GM12878 (cell line): Measurements from ENCODE around the gene ZNF385A. TPM values are rescaled to one million over a fixed set of nuclear protein-coding genes. Genes with fewer than 3 reads are reported as not detected.

Experiments
- CEBPB ChIP-seq, 2 experiments: fragments of 150-350 bp in 1 of 2; IDR thresholded peaks; 2 replicates each; pipeline ENCODE4 v1.6.1; 2012 to 2014; ENCODE audit warnings: low read depth in 2 of 2, low read length in 2 of 2, borderline replicate concordance in 1 of 2, inconsistent platforms in 1 of 2
- CREM ChIP-seq: IDR thresholded peaks from 2 replicates; pipeline ENCODE4 v1.6.1; 2014; ENCODE audit warnings: antibody characterized with exemption, low read depth
- EGR1 ChIP-seq, 2 experiments: IDR thresholded peaks; 1 replicate in 1 of 2; 2 replicates in 1 of 2; pipeline ENCODE4 v1.6.1; 2011 to 2012; ENCODE audit warnings: low read depth in 2 of 2, low read length in 2 of 2, borderline replicate concordance in 1 of 2, mild to moderate bottlenecking in 1 of 2, moderate library complexity in 1 of 2
- ETV6 ChIP-seq, 2 experiments: fragments of 450-650 bp in 1 of 2; IDR thresholded peaks in 1 of 2; conservative IDR thresholded peaks in 1 of 2; 2 replicates each; pipeline ENCODE4 v1.6.1; 2014; ENCODE audit warnings: antibody characterized with exemption in 1 of 2, borderline replicate concordance in 1 of 2, low read depth in 1 of 2, mild to moderate bottlenecking in 1 of 2, moderate library complexity in 1 of 2
- EZH2 ChIP-seq: IDR thresholded peaks from 2 replicates; pipeline ENCODE4 v1.6.1; 2012; ENCODE audit warnings: low read depth, mild to moderate bottlenecking, control low read depth, inconsistent platforms, low read length, borderline replicate concordance; ENCODE audit not compliant: control insufficient read depth
- GATAD2B ChIP-seq: fragments of 450-650 bp; conservative IDR thresholded peaks from 2 replicates; pipeline ENCODE4 v1.6.1; 2017; ENCODE audit warnings: low read depth, mild to moderate bottlenecking, moderate library complexity
- HDAC2 ChIP-seq: fragments of 200-600 bp; sonication (generic); IDR thresholded peaks from 2 replicates; pipeline ENCODE4 v1.6.1; 2017
- IKZF1 ChIP-seq: fragments of 450-650 bp; conservative IDR thresholded peaks from 2 replicates; pipeline ENCODE4 v1.6.1; 2017; ENCODE audit warnings: antibody characterized with exemption, mild to moderate bottlenecking
- IKZF2 ChIP-seq, 2 experiments: fragments of 450-650 bp; IDR thresholded peaks; 2 replicates each; pipeline ENCODE4 v1.6.1; 2017; ENCODE audit warnings: mild to moderate bottlenecking in 2 of 2, moderate library complexity in 2 of 2
- IRF4 ChIP-seq: IDR thresholded peaks from 2 replicates; pipeline ENCODE4 v1.6.1; 2011; ENCODE audit warnings: low read depth, low read length
- JUND ChIP-seq: IDR thresholded peaks from 2 replicates; pipeline ENCODE4 v1.6.1; 2012; ENCODE audit warnings: low read depth, mild to moderate bottlenecking, low read length, improper control_type of control experiment, moderate library complexity
- KAT2A ChIP-seq: conservative IDR thresholded peaks from 2 replicates; pipeline ENCODE4 v1.6.1; 2011; ENCODE audit warnings: low read depth, low read length; ENCODE audit not compliant: control insufficient read depth
- NBN ChIP-seq: fragments of 450-650 bp; IDR thresholded peaks from 2 replicates; pipeline ENCODE4 v1.6.1; 2016
- NR2C2 ChIP-seq: IDR thresholded peaks from 2 replicates; pipeline ENCODE4 v1.6.1; 2011; ENCODE audit warnings: borderline replicate concordance, low read depth; ENCODE audit not compliant: control insufficient read depth, insufficient read length
- PML ChIP-seq: IDR thresholded peaks from 2 replicates; pipeline ENCODE4 v1.6.1; 2012; ENCODE audit warnings: low read length, inconsistent platforms
- RAD21 ChIP-seq: IDR thresholded peaks from 2 replicates; pipeline ENCODE4 v1.6.1; 2011; ENCODE audit warnings: mild to moderate bottlenecking, low read depth, low read length, moderate library complexity; ENCODE audit not compliant: insufficient read depth
- RB1 ChIP-seq: fragments of 450-650 bp; formaldehyde crosslinking; IDR thresholded peaks from 2 replicates; pipeline ENCODE4 v1.6.1; 2017; ENCODE audit warnings: mild to moderate bottlenecking, borderline replicate concordance
- RBBP5 ChIP-seq: fragments of 200-600 bp; sonication (generic); conservative IDR thresholded peaks from 2 replicates; pipeline ENCODE4 v1.6.1; 2016
- RELA ChIP-seq: fragments of 450-650 bp; IDR thresholded peaks from 2 replicates; pipeline ENCODE4 v1.8.0; 2014; ENCODE audit warnings: borderline replicate concordance; ENCODE audit not compliant: partially characterized antibody
- RFX5 ChIP-seq: IDR thresholded peaks from 2 replicates; pipeline ENCODE4 v1.6.1; 2011; ENCODE audit warnings: low read depth, low read length, improper control_type of control experiment
- RUNX3 ChIP-seq: IDR thresholded peaks from 2 replicates; pipeline ENCODE4 v1.6.1; 2012; ENCODE audit warnings: low read length, inconsistent platforms
- SMARCA5 ChIP-seq: fragments of 450-650 bp; IDR thresholded peaks from 2 replicates; pipeline ENCODE4 v1.6.1; 2017; ENCODE audit warnings: mild to moderate bottlenecking
- SMC3 ChIP-seq: IDR thresholded peaks from 2 replicates; pipeline ENCODE4 v1.6.1; 2011; ENCODE audit warnings: low read length, improper control_type of control experiment, borderline replicate concordance
- SREBF2 ChIP-seq: IDR thresholded peaks from 2 replicates; pipeline ENCODE4 v1.6.1; 2012; ENCODE audit warnings: mild to moderate bottlenecking, low read length
- STAT1 ChIP-seq: fragments of 450-650 bp; conservative IDR thresholded peaks from 2 replicates; pipeline ENCODE4 v1.6.1; 2014; ENCODE audit warnings: antibody characterized with exemption, mild to moderate bottlenecking
- YBX1 ChIP-seq: fragments of 450-650 bp; IDR thresholded peaks from 2 replicates; pipeline ENCODE4 v1.6.1; 2016; ENCODE audit warnings: antibody characterized with exemption
- YY1 ChIP-seq: IDR thresholded peaks from 2 replicates; pipeline ENCODE4 v1.6.1; 2011; ENCODE audit warnings: low read depth, mild to moderate bottlenecking, low read length
- ZNF207 ChIP-seq: fragments of 450-650 bp; IDR thresholded peaks from 2 replicates; pipeline ENCODE4 v1.6.1; 2014; ENCODE audit warnings: antibody characterized with exemption, mild to moderate bottlenecking, borderline replicate concordance
- ZNF217 ChIP-seq: fragments of 450-650 bp; IDR thresholded peaks from 2 replicates; pipeline ENCODE4 v1.6.1; 2017; ENCODE audit warnings: antibody characterized with exemption, mild to moderate bottlenecking
- ZNF24 ChIP-seq: fragments of 450-650 bp; IDR thresholded peaks from 2 replicates; pipeline ENCODE4 v1.6.1; 2017; ENCODE audit warnings: antibody characterized with exemption, mild to moderate bottlenecking
- ZNF274 ChIP-seq: IDR thresholded peaks from one replicate; pipeline ENCODE4 v1.8.0; 2011; ENCODE audit not compliant: insufficient read length, insufficient read depth
- ZSCAN29 ChIP-seq: fragments of 450-650 bp; IDR thresholded peaks from 2 replicates; pipeline ENCODE4 v1.6.1; 2017; ENCODE audit warnings: mild to moderate bottlenecking, moderate library complexity
- polyA plus RNA-seq, 11 experiments: library from polyadenylated mRNA; depleted of rRNA in 4 of 11; unstranded in 6 of 11; stranded (reverse) in 5 of 11; fragments of >200 nt; fragmentation: Nextera tagmentation in 4 of 11; fragmentation: Illumina TruSeq in 1 of 11; extraction: Ambion mirVana in 4 of 11; extraction: Trizol in 1 of 11; gene quantifications; 1 replicate in 1 of 11; 2 replicates in 10 of 11; pipeline versions ENCODE4 v1.2.1 to v1.2.3, GENCODE V29; 2011 to 2016; ENCODE audit warnings: inconsistent platforms in 2 of 11, missing spikeins in 2 of 11, low read depth in 1 of 11
- total RNA-seq, 4 experiments: library from RNA; depleted of rRNA in 3 of 4; stranded (reverse); fragments of >200 nt in 3 of 4; fragmentation: Illumina TruSeq in 1 of 4; extraction: Trizol in 1 of 4; gene quantifications; 2 replicates each; pipeline versions ENCODE4 v1.2.1 to v1.2.3, GENCODE V29; 2013 to 2021
- TF ChIP-seq, protein P1 (sequence below), 3 experiments: IDR thresholded peaks in 2 of 3; conservative IDR thresholded peaks in 1 of 3; 2 replicates each; pipeline ENCODE4 v1.5.1; 2011; ENCODE audit warnings: low read depth in 3 of 3, low read length in 3 of 3, mild to moderate bottlenecking in 3 of 3, control low read depth in 2 of 3, moderate library complexity in 2 of 3, inconsistent platforms in 1 of 3, mixed read lengths in 1 of 3; ENCODE audit not compliant: control insufficient read depth in 2 of 3, insufficient read depth in 1 of 3; ENCODE audit errors: extremely low read depth in 1 of 3

ZNF385A gene
- total and polyA plus RNA-seq, 10 of the 15 experiments (the other 5 are each of a cell fraction or from before 2014, with no cell fraction given) = 0.26 to 26.1 (median 4.9) TPM

DNA sequence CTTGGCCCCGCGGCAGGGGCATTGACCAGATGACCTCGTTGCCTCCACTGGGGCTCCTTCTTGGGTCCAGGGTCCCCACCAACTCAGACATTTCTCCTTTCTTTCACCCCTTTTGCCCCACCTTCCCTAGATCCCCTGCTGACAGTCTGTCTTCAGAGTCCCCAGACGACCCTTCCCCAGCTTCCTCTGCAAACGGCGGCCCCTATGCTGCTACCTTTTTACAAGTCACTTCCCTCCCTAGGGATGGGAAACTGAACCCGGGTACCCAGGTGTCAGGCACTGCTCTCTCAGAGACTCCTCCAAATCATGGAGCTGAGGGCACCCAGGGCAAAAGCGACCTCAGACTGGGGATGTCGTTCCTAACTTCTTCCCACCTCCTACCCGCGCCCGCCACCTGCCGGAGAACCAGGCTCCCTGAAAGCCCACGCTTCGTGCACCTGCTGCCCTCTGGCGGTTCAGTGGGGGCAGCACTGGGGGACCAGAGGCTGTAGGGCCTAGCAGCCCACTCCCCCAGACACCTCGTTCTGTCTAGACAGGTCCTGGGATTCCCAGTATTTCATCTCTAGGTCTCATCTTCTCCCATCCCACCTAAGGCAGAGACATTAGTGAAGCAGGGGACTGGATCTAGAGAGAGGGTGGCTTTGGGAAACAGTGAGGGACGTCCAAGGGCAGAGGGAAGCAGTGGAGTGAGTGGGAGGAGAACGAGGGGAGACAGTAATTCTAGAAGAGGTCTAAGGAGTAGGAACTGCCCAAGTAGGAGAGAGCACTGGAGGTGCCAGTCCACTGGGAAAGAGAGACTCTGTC lies 4.9 kb downstream of the ZNF385A start (continued):
- TF ChIP-seq SMARCA5 = peak; percentile 97
- peak; percentile 70; the same call in 1 of the 2 replicates for TF ChIP-seq ZNF207
- TF ChIP-seq RAD21 = peak; percentile 73
- no peak for TF ChIP-seq RBBP5
- no peak for TF ChIP-seq ZSCAN29
- TF ChIP-seq ZNF274 = no peak
- TF ChIP-seq KAT2A = no peak
- peak; percentile 69; the same call in 1 of the 2 replicates for TF ChIP-seq YY1
- 0 out of 2 replicates have a peak, but pooled peaks have one; percentile 8 for TF ChIP-seq CREM
- 0 out of 2 replicates have a peak, but pooled peaks have one; percentile 29 for TF ChIP-seq RFX5
- no peak for TF ChIP-seq ZNF217
- peak; percentile 87 for TF ChIP-seq SMC3
- no peak for TF ChIP-seq JUND
- 0 out of 4 replicates have a peak, but pooled peaks of 1 of the 2 experiments have one; percentile 31 for TF ChIP-seq IKZF2 (IDR thresholded peaks at IDR 0.05)
- no peak for TF ChIP-seq NR2C2
- TF ChIP-seq YBX1 = no peak
- peak; percentile 26; the same call in 1 of the 2 replicates for TF ChIP-seq RUNX3
- TF ChIP-seq STAT1 = peak; percentile 83; the same call in 1 of the 2 replicates
- TF ChIP-seq RB1 = peak; percentile 84; the same call in 1 of the 2 replicates
- TF ChIP-seq IKZF1 = peak; percentile 41; the same call in 1 of the 2 replicates
- TF ChIP-seq IRF4 = 0 out of 2 replicates have a peak, but pooled peaks have one; percentile 15
- TF ChIP-seq SREBF2 = no peak
- no peak for TF ChIP-seq EZH2
- TF ChIP-seq, protein P1, sequence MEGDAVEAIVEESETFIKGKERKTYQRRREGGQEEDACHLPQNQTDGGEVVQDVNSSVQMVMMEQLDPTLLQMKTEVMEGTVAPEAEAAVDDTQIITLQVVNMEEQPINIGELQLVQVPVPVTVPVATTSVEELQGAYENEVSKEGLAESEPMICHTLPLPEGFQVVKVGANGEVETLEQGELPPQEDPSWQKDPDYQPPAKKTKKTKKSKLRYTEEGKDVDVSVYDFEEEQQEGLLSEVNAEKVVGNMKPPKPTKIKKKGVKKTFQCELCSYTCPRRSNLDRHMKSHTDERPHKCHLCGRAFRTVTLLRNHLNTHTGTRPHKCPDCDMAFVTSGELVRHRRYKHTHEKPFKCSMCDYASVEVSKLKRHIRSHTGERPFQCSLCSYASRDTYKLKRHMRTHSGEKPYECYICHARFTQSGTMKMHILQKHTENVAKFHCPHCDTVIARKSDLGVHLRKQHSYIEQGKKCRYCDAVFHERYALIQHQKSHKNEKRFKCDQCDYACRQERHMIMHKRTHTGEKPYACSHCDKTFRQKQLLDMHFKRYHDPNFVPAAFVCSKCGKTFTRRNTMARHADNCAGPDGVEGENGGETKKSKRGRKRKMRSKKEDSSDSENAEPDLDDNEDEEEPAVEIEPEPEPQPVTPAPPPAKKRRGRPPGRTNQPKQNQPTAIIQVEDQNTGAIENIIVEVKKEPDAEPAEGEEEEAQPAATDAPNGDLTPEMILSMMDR (IDR thresholded peaks at IDR 0.05 in 2 of 3, conservative IDR thresholded peaks at IDR 0.05 in 1 of 3; ENCODE audit: control insufficient read depth in 2 of 3, extremely low read depth in 1 of 3, insufficient read depth in 1 of 3, low read depth in 3 of 3, low read length in 3 of 3) = peak; percentile 100; a peak in 5 of 6 replicates
- no peak for TF ChIP-seq HDAC2
- no peak for TF ChIP-seq ETV6 (conservative IDR thresholded peaks at IDR 0.05 in 1 of 2, IDR thresholded peaks at IDR 0.05 in 1 of 2; ENCODE audit: borderline replicate concordance in 1 of 2, low read depth in 1 of 2)
- peak; percentile 50; the same call in 1 of the 2 replicates for TF ChIP-seq NBN
- peak in 1 of 2 experiments; percentile 64; a peak in 1 of 3 replicates for TF ChIP-seq EGR1 (IDR thresholded peaks at IDR 0.05; ENCODE audit: borderline replicate concordance in 1 of 2, low read depth in 2 of 2, low read length in 2 of 2)
- TF ChIP-seq RELA = peak; percentile 69
- no peak for TF ChIP-seq PML
- TF ChIP-seq CEBPB (IDR thresholded peaks at IDR 0.05; ENCODE audit: borderline replicate concordance in 1 of 2, low read depth in 2 of 2, low read length in 2 of 2) = no peak
- TF ChIP-seq GATAD2B = peak; percentile 56
- no peak for TF ChIP-seq ZNF24
